ENCODE results near the gene COX8A. TPM values are rescaled to one million over a fixed set of nuclear protein-coding genes. Genes with fewer than 3 reads are reported as not detected.

COX8A gene
- total and polyA plus RNA-seq, 10 of the 15 experiments (the other 5 are each of a cell fraction or from before 2014, with no cell fraction given): 243 to 1,476 (median 522) TPM

- POLR2A ChIA-PET: interaction anchor here (0.6 kb wide), 1 partner anchor 33 kb away, joined by 4 read pairs; no protein-coding TSS in a partner anchor
Observed at GRCh38 chr11:64022125-64022784, 47.8 kb downstream of the COX8A start.

More at GRCh38 chr11:64022125-64022784, 47.8 kb downstream of the COX8A start:
- BruUV-seq (replicated peaks): no TSS peak
- ATAC-seq (no peak), FAIRE-seq (no peak), DNase-seq (ENCODE audit: low read depth, low spot score) (no peak)
- RAD21 ChIA-PET (ENCODE audit: unreplicated experiment): no interaction called here
- Histone ChIP-seq H3K9me3 (replicated peaks; ENCODE audit: control insufficient read depth, insufficient read depth, low read length) (no peaks in the 10 kb centered on the region), H3K36me3 (ENCODE audit: control insufficient read depth in 2 of 2, insufficient read depth in 2 of 2, low read length in 1 of 2) (no peaks in the 10 kb centered on the region), H3K27ac (ENCODE audit: control insufficient read depth, insufficient read depth) (no peak overlapping the region), H3K9ac (ENCODE audit: control insufficient read depth, insufficient read depth, low read length) (no peak overlapping the region), H2AFZ (ENCODE audit: control insufficient read depth, low read depth, low read length) (no peak overlapping the region), H3K4me1 (ENCODE audit: control insufficient read depth, insufficient read depth, low read length) (no peaks in the 10 kb centered on the region), H3K4me2 (ENCODE audit: control insufficient read depth, insufficient read depth) (no peak overlapping the region), H3K4me3 (no peak overlapping the region), H3K27me3 (replicated peaks in 1 of 2; ENCODE audit: control insufficient read depth in 2 of 2, insufficient read depth in 2 of 2, low read length in 1 of 2) (no peaks in the 10 kb centered on the region; a peak in 1 of 4 replicates), H4K20me1 (ENCODE audit: control insufficient read depth, insufficient read depth) (no peaks in the 10 kb centered on the region), H3K79me2 (ENCODE audit: control insufficient read depth, insufficient read depth, low read length) (no peaks in the 10 kb centered on the region)
- 46% methylated on average over 13 of the region's 14 CpGs for WGBS (ENCODE audit: insufficient coverage, insufficient replicate concordance, low lambda C conversion rate, missing lambda C conversion rate)
- in situ Hi-C loops (cut with MboI): no loop called here
- SMC1A ChIA-PET (ENCODE audit: uncharacterized antibody, unreplicated experiment): no interaction called here
- TF ChIP-seq SMARCA5 (IDR thresholded peaks at IDR 0.05): no peak
- no peak for TF ChIP-seq NFXL1 (IDR thresholded peaks at IDR 0.05; ENCODE audit: borderline replicate concordance)
- no peak for TF ChIP-seq NKRF (conservative IDR thresholded peaks at IDR 0.05)
- TF ChIP-seq TARDBP (IDR thresholded peaks at IDR 0.05; ENCODE audit: borderline replicate concordance): no peak
- no peak for TF ChIP-seq HDGF (IDR thresholded peaks at IDR 0.05)
- TF ChIP-seq ZBTB11 (CRISPR knock-in tag; IDR thresholded peaks at IDR 0.05): no peak
- no peak for TF ChIP-seq ATF7 (IDR thresholded peaks at IDR 0.05; ENCODE audit: low read depth)
- TF ChIP-seq DPF2 (IDR thresholded peaks at IDR 0.05): no peak
- CTCF ChIA-PET: no interaction called here
- intact Hi-C loops (cut with micrococcal nuclease; ENCODE audit: unreplicated experiment): no loop called here
